Neural crest cell (in vitro differentiated cells): ENCODE data around the gene COX7B. TPM values are rescaled to one million over a fixed set of nuclear protein-coding genes. Genes with fewer than 3 reads are reported as not detected.
"Not testable (repeated sequence)": the region's sequence is repeated elsewhere in the genome, so short reads cannot be mapped to it uniquely, and the experiment has no call there.

Experiments
- DNase-seq: peaks from one replicate; pipeline ENCODE4 v3.0.0; 2021; ENCODE audit warnings: low read depth, mixed read lengths, low spot score
- H3K27ac Mint-ChIP-seq: one replicate; pipeline ENCODE4 v1.8.0; 2021; ENCODE audit warnings: mild to moderate bottlenecking, mixed read lengths; ENCODE audit not compliant: unreplicated experiment
- H3K27me3 Mint-ChIP-seq: 2 replicates; pipeline ENCODE4 v1.8.0; 2021; ENCODE audit warnings: low read depth, mild to moderate bottlenecking, mixed read lengths
- H3K36me3 Mint-ChIP-seq: 2 replicates; pipeline ENCODE4 v1.8.0; 2021; ENCODE audit warnings: low read depth, mild to moderate bottlenecking, mixed read lengths
- H3K4me1 Mint-ChIP-seq: 2 replicates; pipeline ENCODE4 v1.8.0; 2021; ENCODE audit warnings: mixed read lengths
- H3K4me3 Mint-ChIP-seq: one replicate; pipeline ENCODE4 v1.8.0; 2021; ENCODE audit warnings: mild to moderate bottlenecking, mixed read lengths
- H3K9me3 Mint-ChIP-seq: 2 replicates; pipeline ENCODE4 v1.8.0; 2021; ENCODE audit warnings: mixed read lengths
- total RNA-seq: library from RNA; stranded (reverse); gene quantifications from 2 replicates; pipeline ENCODE4 v1.2.1, GENCODE V29; 2021
- TF ChIP-seq, protein P1 (sequence below): fragments of 200-600 bp; sonication (generic); conservative IDR thresholded peaks from 2 replicates; pipeline ENCODE4 v1.5.0; 2021; ENCODE audit warnings: antibody characterized with exemption, mild to moderate bottlenecking

The COX7B gene
- total RNA-seq, 1 donor from 2014 or later: 219 TPM

DNA sequence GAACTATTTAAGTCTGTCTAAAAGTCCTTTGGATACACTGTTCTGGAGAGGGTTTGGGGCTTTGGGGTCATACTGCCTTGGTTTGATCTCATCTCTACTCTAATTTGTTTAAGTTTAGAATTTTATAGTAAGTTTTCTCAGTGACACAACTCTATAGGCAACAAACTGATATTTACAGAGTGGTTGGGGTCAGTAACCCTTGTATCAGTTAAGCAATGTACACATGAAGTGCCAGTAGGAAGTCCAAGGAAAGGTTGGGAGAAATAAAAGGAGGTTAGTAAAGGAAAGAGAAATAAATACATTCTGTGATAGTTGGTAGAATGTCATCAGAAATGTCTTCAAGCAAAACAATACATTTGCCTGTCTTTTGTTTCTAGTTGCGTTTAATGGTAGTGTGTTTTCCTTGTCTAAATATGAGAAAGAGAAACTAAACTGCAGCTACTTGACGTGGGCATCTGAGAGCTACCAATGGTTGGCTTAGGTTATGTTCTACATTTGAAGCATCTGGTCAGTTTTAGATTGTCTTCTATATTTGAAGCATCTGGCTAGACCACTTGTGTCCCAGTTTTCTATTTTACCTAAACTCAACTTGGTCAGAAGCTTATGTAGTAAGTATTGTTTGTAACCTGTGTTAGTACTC lies 18.1 kb downstream of the COX7B start:
- TF ChIP-seq, protein P1, sequence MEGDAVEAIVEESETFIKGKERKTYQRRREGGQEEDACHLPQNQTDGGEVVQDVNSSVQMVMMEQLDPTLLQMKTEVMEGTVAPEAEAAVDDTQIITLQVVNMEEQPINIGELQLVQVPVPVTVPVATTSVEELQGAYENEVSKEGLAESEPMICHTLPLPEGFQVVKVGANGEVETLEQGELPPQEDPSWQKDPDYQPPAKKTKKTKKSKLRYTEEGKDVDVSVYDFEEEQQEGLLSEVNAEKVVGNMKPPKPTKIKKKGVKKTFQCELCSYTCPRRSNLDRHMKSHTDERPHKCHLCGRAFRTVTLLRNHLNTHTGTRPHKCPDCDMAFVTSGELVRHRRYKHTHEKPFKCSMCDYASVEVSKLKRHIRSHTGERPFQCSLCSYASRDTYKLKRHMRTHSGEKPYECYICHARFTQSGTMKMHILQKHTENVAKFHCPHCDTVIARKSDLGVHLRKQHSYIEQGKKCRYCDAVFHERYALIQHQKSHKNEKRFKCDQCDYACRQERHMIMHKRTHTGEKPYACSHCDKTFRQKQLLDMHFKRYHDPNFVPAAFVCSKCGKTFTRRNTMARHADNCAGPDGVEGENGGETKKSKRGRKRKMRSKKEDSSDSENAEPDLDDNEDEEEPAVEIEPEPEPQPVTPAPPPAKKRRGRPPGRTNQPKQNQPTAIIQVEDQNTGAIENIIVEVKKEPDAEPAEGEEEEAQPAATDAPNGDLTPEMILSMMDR: no peak
- Mint-ChIP-seq H3K27ac (no peak overlapping the region), H3K4me3 (no peak overlapping the region), H3K4me1 (peaks cover 9% of the 10 kb centered on the region), H3K9me3 (peaks cover 2% of the 10 kb centered on the region), H3K27me3 (no peaks in the 10 kb centered on the region), H3K36me3 (no peaks in the 10 kb centered on the region)
- DNase-seq: no peak

- Mint-ChIP-seq H3K27ac (no peak overlapping the region), H3K4me3 (no peak overlapping the region), H3K4me1 (no peaks in the 10 kb centered on the region), H3K9me3 (peaks cover 5% of the 10 kb centered on the region), H3K36me3 (no peaks in the 10 kb centered on the region), H3K27me3 (no peaks in the 10 kb centered on the region)
- TF ChIP-seq, protein P1: no peak
- no peak for DNase-seq
These were observed 19.3 kb downstream of the COX7B start for GRCh38 chrX:77918568-77918967.

GRCh38 chrX:77919370-77919769 lies 20.1 kb downstream of the COX7B start:
- not testable (repeated sequence) for DNase-seq, H3K27ac Mint-ChIP-seq, H3K9me3 Mint-ChIP-seq, H3K4me1 Mint-ChIP-seq, H3K4me3 Mint-ChIP-seq, H3K27me3 Mint-ChIP-seq, H3K36me3 Mint-ChIP-seq

GRCh38 chrX:77922787-77923186 lies 23.5 kb downstream of the COX7B start:
- no peaks in the 10 kb centered on the region for H3K4me1 Mint-ChIP-seq

DNA sequence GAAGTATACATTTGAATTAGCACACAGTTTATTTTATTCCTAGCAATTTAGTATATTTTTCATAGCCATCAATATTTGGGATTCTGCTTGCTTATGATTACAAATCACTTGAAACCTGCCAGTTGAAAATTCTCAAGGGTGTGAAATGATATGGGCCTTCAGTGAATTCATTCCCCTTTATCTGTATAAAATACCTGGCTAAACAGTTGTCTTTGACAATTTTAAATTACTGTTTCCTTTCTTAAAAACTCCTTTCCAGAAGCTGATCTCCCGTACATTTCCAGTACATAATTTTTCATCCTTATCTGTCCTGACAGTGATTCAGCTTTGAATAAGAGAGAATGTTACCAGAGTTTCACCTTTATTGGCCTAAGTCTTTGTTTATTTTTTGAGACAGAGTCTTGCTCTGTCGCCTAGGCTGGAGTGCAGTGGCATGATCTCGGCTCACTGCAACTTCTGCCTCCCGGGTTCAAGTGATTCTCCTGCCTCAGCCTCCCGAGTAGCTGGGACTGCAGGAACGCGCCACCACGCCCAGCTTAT lies 25.1 kb downstream of the COX7B start:
- no peak for DNase-seq
- Mint-ChIP-seq H3K9me3 (peaks cover 8% of the 10 kb centered on the region), H3K36me3 (peaks cover 4% of the 10 kb centered on the region), H3K27ac (no peak overlapping the region), H3K4me1 (no peaks in the 10 kb centered on the region), H3K4me3 (no peak overlapping the region), H3K27me3 (no peaks in the 10 kb centered on the region)
- TF ChIP-seq, protein P1: no peak

More at GRCh38 chrX:77922787-77923186, 23.5 kb downstream of the COX7B start:
- DNase-seq: no peak
- TF ChIP-seq, protein P1: no peak
- Mint-ChIP-seq H3K27me3 (no peaks in the 10 kb centered on the region), H3K4me3 (no peak overlapping the region), H3K36me3 (no peaks in the 10 kb centered on the region), H3K27ac (no peak overlapping the region), H3K9me3 (peaks cover 8% of the 10 kb centered on the region)

- H3K27ac Mint-ChIP-seq: no peak overlapping the region
- peaks cover 13% of the 10 kb centered on the region for H3K9me3 Mint-ChIP-seq
- no peak overlapping the region for H3K4me3 Mint-ChIP-seq
- H3K4me1 Mint-ChIP-seq: no peaks in the 10 kb centered on the region
- TF ChIP-seq, protein P1: no peak
- DNase-seq: no peak
- no peaks in the 10 kb centered on the region for H3K27me3 Mint-ChIP-seq
- peaks cover 11% of the 10 kb centered on the region for H3K36me3 Mint-ChIP-seq
These were observed 26.5 kb downstream of the COX7B start for GRCh38 chrX:77925764-77926163.
